ENCODE measurements around the gene ATP2B3.

ATP2B3 gene

DNA sequence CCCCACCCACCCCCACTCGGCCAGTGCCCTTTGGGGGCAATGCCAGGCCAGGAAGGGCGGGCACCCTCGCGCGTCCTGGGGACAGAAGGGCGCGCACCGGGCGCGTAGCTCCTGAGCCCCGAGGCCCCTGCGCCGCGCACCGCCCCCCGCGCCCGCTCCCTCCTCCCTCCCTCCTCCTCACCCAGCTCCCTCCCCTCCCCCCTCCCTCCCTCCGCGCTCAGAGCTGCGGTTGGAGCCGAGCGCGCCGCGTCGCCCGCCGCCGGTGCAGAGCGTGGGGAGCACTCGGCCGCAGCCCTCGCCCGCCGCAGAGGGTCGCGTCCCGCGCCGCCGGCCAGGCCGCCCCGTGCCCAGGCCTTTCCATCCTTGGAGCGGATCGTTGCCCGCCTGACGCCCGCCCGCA is at the start of gene ATP2B3:
ATP2B3 (plus strand) TSS at position 220 of the 400 bp plus-strand sequence. CDS start 18,606 bp downstream, outside the sequence.
- DNase-seq (ENCODE audit: low read depth) = no peak

GRCh38 chrX:153468008-153468580 is 49.3 kb upstream of the ATP2B3 start:
- no peak for DNase-seq (ENCODE audit: low read depth)

DNA sequence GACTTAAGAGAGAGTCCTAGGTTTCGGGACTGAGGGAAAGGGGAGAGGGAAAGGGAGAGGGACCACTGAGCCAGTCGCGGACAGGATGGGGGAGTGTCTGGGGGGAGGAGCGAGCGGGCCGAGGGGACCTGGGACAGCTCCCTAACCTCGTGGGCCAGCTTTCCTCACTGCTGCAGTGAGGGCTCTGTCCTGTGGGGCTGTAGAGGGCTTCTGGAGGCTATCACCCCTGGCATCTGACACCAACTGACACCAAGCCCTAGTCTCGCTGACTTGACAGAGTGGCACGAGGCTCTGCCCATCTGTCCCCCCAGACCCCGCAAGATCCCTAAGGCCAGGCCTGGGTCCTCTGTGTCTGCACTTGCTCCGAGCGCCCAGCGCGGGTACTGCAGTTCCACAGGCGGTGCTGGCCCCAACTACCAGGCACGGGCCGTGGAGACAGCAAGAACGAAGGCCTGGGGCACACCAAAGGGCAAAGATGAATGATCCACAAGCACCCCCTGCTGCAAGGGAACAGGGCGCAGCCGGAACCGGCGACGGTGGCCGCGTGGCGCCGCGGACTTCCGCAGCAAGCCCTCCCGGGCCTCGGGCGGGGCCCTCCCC is 47.5 kb upstream of the ATP2B3 start:
- no peak for DNase-seq (ENCODE audit: low read depth)

- DNase-seq (ENCODE audit: low read depth) = peak; percentile 70
Observed at GRCh38 chrX:153470411-153471363, 46.8 kb upstream of the ATP2B3 start, which contains the start of gene HAUS7. TSS of gene HAUS7 (minus strand) at chrX:153470576. CDS start at chrX:153470557, 19 bp downstream.

DNA sequence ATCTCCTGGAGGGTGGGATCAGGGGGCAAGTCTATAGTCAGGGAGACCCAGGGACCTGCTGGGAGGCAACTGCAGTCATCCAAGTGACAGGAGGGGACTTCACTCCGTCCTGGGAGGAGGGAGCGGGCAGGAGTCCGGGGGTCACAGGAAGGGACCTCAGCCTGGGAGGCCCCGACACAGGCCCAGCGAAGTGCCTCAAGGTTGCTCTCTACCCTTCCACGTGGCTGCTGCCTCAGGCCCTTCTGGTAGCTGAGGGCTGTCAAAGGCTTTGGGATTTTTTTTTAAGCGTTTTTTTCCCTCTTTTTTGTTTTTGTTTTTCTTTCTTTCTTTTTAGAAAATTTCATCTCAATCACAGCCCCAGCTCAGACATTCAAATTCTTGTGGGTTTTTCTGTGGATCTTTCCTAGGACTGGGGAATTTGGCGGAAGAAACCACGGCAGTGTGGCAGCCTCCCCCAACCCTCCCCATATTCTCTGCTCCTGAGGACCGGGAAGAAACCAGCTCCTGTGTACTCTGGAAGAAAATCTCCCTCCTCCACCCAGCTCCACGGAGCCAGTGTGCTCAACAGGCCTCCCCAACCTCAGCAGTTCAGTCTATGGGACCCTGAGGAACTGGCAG is 45.7 kb upstream of the ATP2B3 start:
- DNase-seq (ENCODE audit: low read depth) = no peak

DNA sequence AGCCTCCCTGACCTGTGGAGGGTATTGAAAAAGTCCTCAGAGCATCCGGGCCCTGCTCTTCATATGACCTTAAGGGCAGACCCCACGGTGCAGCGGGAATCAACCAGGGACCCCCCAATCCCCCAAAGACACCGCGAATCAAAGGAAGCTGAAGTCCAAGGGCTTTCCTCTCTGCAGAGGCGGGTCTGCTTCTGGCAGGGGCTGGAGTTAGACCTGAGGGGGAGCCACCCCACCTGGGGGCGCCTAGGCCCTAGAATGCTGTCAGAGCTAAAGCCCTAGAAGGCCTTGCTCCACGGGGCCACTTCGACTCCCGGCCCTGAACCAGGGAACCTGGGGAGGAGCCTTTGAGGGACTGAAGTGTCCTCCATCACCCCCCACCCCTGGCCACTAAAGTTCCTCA is 44.3 kb upstream of the ATP2B3 start:
- DNase-seq (ENCODE audit: low read depth) = no peak

DNA sequence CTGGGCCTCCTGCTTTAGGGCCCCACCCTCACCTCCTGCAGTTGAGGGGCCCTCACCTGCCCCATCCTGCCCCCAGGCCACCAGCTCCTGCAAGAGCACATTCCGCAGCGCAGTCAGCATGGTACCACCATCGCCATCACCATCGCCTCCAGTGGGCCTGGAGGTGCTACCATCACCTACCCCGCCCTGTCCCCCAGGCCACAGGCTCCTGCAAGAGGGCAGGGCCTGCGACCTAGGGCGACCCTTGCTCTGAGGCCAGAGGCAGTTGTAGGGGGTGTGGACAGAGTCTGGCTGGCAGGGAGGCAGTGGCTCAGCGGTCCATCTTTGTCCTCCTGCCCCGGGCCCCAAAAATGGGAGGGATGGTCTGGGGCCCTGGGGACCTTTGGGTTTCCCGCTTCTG is 43.2 kb upstream of the ATP2B3 start:
- DNase-seq (ENCODE audit: low read depth) = no peak

- DNase-seq (ENCODE audit: low read depth) = peak; percentile 44
Observed at GRCh38 chrX:153474718-153475117, 42.7 kb upstream of the ATP2B3 start.

- no peak for DNase-seq (ENCODE audit: low read depth)
Observed at GRCh38 chrX:153475271-153475670, 42.2 kb upstream of the ATP2B3 start.

- DNase-seq (ENCODE audit: low read depth) = no peak
Observed at GRCh38 chrX:153475751-153476281, 41.6 kb upstream of the ATP2B3 start.

DNA sequence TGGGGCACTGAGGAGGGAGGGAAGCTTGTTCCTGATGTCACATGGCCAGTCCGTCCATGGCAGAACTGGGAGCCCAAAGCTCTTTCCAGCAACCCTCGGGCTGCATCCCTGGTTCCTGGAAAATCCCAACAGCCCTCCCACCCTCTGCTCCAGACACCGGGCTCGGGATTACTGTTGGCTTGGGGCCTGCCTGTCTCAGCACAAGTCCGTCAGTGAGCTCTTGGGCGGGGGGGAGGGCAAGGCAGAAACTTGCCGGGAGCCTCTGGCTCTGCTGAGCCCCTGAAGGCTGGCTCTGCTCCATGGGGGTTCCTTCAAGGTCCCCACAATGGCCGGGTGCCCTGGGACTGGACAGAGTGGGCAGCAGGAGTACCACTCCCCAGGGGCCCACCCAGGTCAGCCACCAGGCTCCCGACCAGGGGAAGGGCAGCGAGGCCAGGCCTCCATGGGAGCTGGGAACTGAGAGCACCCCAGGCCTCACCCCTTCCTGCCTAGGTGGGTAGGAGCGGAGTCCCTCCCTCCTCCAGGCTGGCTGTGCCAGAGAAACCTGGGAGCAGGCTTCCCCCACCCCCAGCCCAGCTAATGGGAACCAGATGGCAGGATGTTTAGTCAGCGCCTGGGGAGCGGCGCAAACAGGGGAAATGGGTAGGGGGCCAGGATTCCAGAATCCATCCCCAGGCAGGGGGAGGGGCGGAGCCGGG is 40.6 kb upstream of the ATP2B3 start:
- no peak for DNase-seq (ENCODE audit: low read depth)

DNA sequence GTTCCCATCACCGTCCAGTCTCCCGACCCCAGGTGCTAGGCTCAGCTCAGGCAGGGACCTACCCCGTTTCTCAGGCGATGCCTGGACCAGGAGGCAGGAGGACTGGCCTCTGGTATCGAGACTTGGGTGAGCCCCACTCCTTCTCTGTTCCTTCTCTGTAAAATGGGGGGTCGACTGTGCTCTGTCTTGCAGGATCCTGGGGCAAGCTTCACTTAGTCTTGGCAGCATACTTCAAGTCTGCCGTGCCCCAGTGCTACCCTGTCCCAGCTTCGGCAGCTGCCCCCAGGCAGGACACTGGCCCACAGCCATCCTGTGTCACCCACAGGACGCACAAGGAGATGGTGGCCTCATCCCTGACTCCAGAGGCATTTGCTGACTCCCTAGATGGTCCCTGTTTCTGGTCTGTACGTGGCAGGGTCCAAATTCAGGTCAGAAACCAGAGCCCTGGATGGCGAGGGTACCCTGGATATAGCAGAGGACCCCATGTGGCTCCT is 40.0 kb upstream of the ATP2B3 start:
- no peak for DNase-seq (ENCODE audit: low read depth)

- DNase-seq (ENCODE audit: low read depth) = no peak
Observed at GRCh38 chrX:153477901-153478300, 39.5 kb upstream of the ATP2B3 start.

- no peak for DNase-seq (ENCODE audit: low read depth)
Observed at GRCh38 chrX:153478746-153479145, 38.7 kb upstream of the ATP2B3 start.

- DNase-seq (ENCODE audit: low read depth) = no peak
Observed at GRCh38 chrX:153481043-153481442, 36.4 kb upstream of the ATP2B3 start.

- DNase-seq (ENCODE audit: low read depth) = no peak
Observed at GRCh38 chrX:153482376-153483015, 34.9 kb upstream of the ATP2B3 start.

DNA sequence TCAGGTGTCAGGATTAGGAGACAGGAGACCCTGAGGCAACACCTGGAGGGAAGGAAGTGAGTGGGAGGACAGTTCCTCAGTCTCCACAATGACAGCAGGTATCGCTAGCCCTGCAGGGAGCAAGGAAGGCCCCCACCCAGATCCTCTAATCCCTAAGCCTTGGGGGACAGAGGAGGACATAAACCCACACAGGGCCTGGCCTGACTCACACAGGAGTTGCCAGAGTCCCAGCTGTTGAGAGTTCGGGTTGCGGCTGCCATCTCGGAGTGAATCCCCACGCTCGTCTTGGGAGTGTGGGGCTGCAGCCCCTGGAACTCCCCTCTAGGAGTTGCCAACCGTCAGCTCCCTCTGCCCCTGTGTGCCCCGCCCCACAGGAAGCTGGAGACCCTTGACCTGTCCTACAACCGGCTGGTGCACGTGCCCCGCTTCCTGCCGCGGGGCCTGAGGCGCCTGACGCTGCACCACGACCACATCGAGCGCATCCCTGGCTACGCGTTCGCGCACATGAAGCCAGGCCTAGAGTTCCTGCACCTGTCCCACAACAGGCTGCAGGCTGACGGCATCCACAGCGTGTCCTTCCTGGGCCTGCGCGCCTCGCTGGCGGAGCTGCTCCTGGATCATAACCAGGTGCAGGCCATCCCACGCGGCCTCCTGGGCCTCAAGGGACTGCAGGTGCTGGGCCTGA is 31.9 kb upstream of the ATP2B3 start:
- no peak for DNase-seq (ENCODE audit: low read depth)

DNA sequence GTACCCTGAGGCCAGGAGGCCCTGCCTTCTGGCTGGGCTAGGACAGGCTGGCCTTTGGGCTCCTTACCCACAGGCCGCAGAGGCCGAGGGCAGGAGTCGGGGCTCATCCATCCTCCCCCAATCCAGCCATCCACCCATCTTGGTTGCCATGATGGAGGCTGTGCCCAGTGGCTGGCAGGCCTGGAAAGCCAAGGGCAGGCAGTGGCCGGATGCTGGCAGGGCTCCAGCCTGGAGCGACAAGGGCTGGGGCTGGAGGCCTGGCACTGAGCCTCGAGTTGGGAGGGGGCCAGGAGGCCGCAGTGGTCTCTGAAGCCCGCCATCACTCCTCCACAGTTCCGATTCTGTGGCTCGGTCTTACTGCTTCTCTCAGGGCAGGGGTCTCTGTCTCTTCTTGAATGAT is 31.3 kb upstream of the ATP2B3 start:
- no peak for DNase-seq (ENCODE audit: low read depth)

DNA sequence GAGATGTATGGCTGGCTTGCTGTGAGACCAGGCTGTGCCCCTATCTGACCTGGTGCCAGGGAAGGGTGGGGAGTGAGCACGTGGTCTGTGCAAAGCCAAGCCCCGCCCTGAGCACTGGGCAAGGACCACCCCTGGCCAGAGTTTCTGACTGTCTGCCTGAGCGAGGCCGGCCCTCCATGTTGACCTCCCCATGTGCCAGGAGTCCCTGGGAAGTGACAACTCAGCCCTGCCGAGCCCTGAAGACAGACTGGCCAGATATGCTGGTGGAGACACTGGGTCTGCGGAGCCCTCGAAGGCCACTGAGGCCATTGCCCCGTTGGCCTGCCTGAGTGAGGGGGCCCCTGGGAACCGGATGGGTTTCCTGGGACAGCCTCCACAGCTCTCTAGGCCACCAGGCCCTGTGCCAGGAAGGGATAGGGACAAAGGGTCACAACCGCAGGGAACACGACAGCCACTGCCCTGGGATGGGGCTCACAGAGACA is 29.8 kb upstream of the ATP2B3 start:
- DNase-seq (ENCODE audit: low read depth) = no peak
